Lung (tissue), 12 donors: ENCODE measurements around the gene MAPK12. TPM values are rescaled to one million over a fixed set of nuclear protein-coding genes. Genes with fewer than 3 reads are reported as not detected.

Source experiments
- ATAC-seq: fragments of 200-7000 bp; cut with Tn5 transposase; one replicate; pipeline ENCODE4 v1.9.1; 2020; ENCODE audit warnings: moderate number of reproducible peaks; ENCODE audit not compliant: insufficient read depth, low FRiP score
- DNase-seq, 3 donors: peaks; one replicate each; pipeline ENCODE4 v3.0.0-alpha.2; 2013 to 2017
- H3K27ac ChIP-seq, 2 donors: one replicate each; pipeline ENCODE4 v1.5.1; 2013; ENCODE audit warnings: mild to moderate bottlenecking in 2 of 2, moderate library complexity in 2 of 2, control low read depth in 1 of 2, inconsistent platforms in 1 of 2, low read depth in 1 of 2, low read length in 1 of 2
- H3K27me3 ChIP-seq, 3 donors: one replicate each; pipeline ENCODE4 v1.5.1; 2013; ENCODE audit warnings: low read length in 2 of 3; ENCODE audit not compliant: control insufficient read depth in 3 of 3, insufficient read depth in 3 of 3
- H3K36me3 ChIP-seq, 4 donors: one replicate each; pipeline ENCODE4 v1.5.1; 2013; ENCODE audit warnings: low read length in 4 of 4, mild to moderate bottlenecking in 1 of 4, moderate library complexity in 1 of 4; ENCODE audit not compliant: control insufficient read depth in 4 of 4, insufficient read depth in 4 of 4
- H3K4me1 ChIP-seq, 5 donors: one replicate each; pipeline ENCODE4 v1.5.1; 2013; ENCODE audit warnings: low read length in 5 of 5, mild to moderate bottlenecking in 2 of 5, moderate library complexity in 1 of 5; ENCODE audit not compliant: control insufficient read depth in 5 of 5, insufficient read depth in 5 of 5
- H3K4me3 ChIP-seq: one replicate; pipeline ENCODE4 v1.5.1; 2013; ENCODE audit warnings: mild to moderate bottlenecking, control low read depth, moderate library complexity
- H3K9ac ChIP-seq, 2 donors: one replicate each; pipeline ENCODE4 v1.5.1; 2013; ENCODE audit warnings: low read length in 2 of 2, control low read depth in 1 of 2; ENCODE audit not compliant: insufficient read depth in 1 of 2
- H3K9me3 ChIP-seq, 4 donors: one replicate each; pipeline ENCODE4 v1.5.1; 2013; ENCODE audit warnings: low read length in 3 of 4, mild to moderate bottlenecking in 1 of 4, moderate library complexity in 1 of 4; ENCODE audit not compliant: control insufficient read depth in 4 of 4, insufficient read depth in 3 of 4
- CTCF ChIP-seq: IDR thresholded peaks from 2 replicates; pipeline ENCODE4 v1.5.1; 2012; ENCODE audit warnings: mild to moderate bottlenecking; ENCODE audit errors: control extremely low read depth, extremely low read depth
- WGBS, 2 donors: extraction: QIAGEN DNeasy Blood & Tissue Kit; methylation state at CpG; one replicate each; pipeline ENCODE4 v1.1.7; 2013; 5-methylcytosine and 5-hydroxymethylcytosine counted together
- polyA plus RNA-seq, 2 donors: library from polyadenylated mRNA; stranded (reverse); fragments of 200-250 nt; gene quantifications; one replicate each; pipeline ENCODE4 v1.2.1, GENCODE V29; 2013
- total RNA-seq, 2 donors: library from RNA; depleted of rRNA in 1 of 2; stranded (reverse); fragments of >200 nt in 1 of 2; gene quantifications; one replicate each; pipeline ENCODE4 v1.2.1, GENCODE V29; 2014 to 2021
- donor health status: control.
- donor health status: control.
- donor health status: Bipolar disorder and iron deficiency.
- donor health status: healthy.
- donor health status: DM: yes; HTN: yes; CAD: no.

The MAPK12 gene
- total and polyA plus RNA-seq, 4 donors, result 10.4 to 13.1 (median 11.9) TPM

GRCh38 chr22:50281957-50282356 is 20.5 kb upstream of the MAPK12 start:
- Histone ChIP-seq H3K36me3 (peaks cover 7 to 91% (median 27%) of the 10 kb centered on the region in 4 donors), H3K4me1 (peaks cover 0 to 7% (median 4%) of the 10 kb centered on the region in 5 donors), H3K4me3 (no peak overlapping the region), H3K9ac (no peak overlapping the region), H3K9me3 (no peaks in the 10 kb centered on the region), H3K27me3 (no peaks in the 10 kb centered on the region), H3K27ac (peak overlapping the region in 1 of 2 donors; percentile 81)
- WGBS, 2 donors, result 64 to 77% methylated on average over 25 of the region's 25 CpGs
- DNase-seq, result no peak
- no peak for ATAC-seq
- no peak for TF ChIP-seq CTCF

- WGBS, 2 donors, result 93 to 96% methylated on average over 33 to 36 of the region's 36 CpGs
- TF ChIP-seq CTCF, result no peak
- no peak for ATAC-seq
Measured at GRCh38 chr22:50281384-50281760, 19.9 kb upstream of the MAPK12 start.

GRCh38 chr22:50280708-50281383 is 19.4 kb upstream of the MAPK12 start:
- DNase-seq (no peak), ATAC-seq (no peak)
- Histone ChIP-seq H3K27ac (peak overlapping the region in 1 of 2 donors; percentile 81), H3K4me1 (peaks cover 0 to 7% (median 4%) of the 10 kb centered on the region in 5 donors), H3K27me3 (no peaks in the 10 kb centered on the region), H3K4me3 (no peak overlapping the region), H3K36me3 (peaks cover 7 to 88% (median 20%) of the 10 kb centered on the region in 4 donors), H3K9ac (no peak overlapping the region), H3K9me3 (no peaks in the 10 kb centered on the region)
- TF ChIP-seq CTCF, result no peak
- 95 to 96% methylated on average over 44 to 47 of the region's 47 CpGs for WGBS, 2 donors

More at GRCh38 chr22:50281384-50281760, 19.9 kb upstream of the MAPK12 start:
- Histone ChIP-seq H3K4me3 (no peak overlapping the region), H3K27me3 (no peaks in the 10 kb centered on the region), H3K27ac (peak overlapping the region in 1 of 2 donors; percentile 81), H3K9me3 (no peaks in the 10 kb centered on the region), H3K4me1 (peaks cover 0 to 7% (median 4%) of the 10 kb centered on the region in 5 donors), H3K9ac (no peak overlapping the region), H3K36me3 (peaks cover 7 to 88% (median 24%) of the 10 kb centered on the region in 4 donors)
- no peak for DNase-seq
